ENCODE measurements around the gene ZMYND10.

ZMYND10 gene

GRCh38 chr3:50325113-50325480, 20.4 kb downstream of the ZMYND10 start:
- Histone ChIP-seq H3K4ac (ENCODE audit: low read depth, low read length) (no peak overlapping the region), H2BK120ac (ENCODE audit: insufficient read depth, low read length, poor library complexity) (no peak overlapping the region), H3K14ac (ENCODE audit: low read length) (no peak overlapping the region), H3K27me3 (ENCODE audit: insufficient read depth, low read length) (no peaks in the 10 kb centered on the region), H2AK5ac (ENCODE audit: low read length) (no peak overlapping the region), H2AFZ (ENCODE audit: insufficient read depth, low read length, poor library complexity) (no peak overlapping the region), H4K12ac (ENCODE audit: low read depth, low read length) (no peak overlapping the region), H3K18ac (ENCODE audit: low read length) (no peak overlapping the region), H3K27ac (ENCODE audit: low read depth, low read length) (no peak overlapping the region), H3K36me3 (ENCODE audit: control insufficient read depth in 1 of 2, insufficient read depth in 2 of 2, low read length in 2 of 2) (peaks cover 23 to 25% of the 10 kb centered on the region in 2 experiments), H2BK12ac (ENCODE audit: low read length) (no peak overlapping the region), H3K9ac (ENCODE audit: low read length) (no peak overlapping the region), H2BK5ac (ENCODE audit: low read depth, low read length, poor library complexity) (no peak overlapping the region), H3K4me1 (ENCODE audit: control insufficient read depth in 1 of 2, insufficient read depth in 2 of 2, low read length in 2 of 2) (peaks cover 19 to 22% of the 10 kb centered on the region in 2 experiments), H3K79me1 (ENCODE audit: low read length) (peaks cover 19% of the 10 kb centered on the region), H3K79me2 (ENCODE audit: control insufficient read depth, insufficient read depth, low read length, poor library complexity) (peaks cover 19% of the 10 kb centered on the region), H4K91ac (ENCODE audit: low read depth, low read length) (no peak overlapping the region), H4K8ac (ENCODE audit: low read depth, low read length) (no peak overlapping the region), H3K4me3 (ENCODE audit: low read depth, low read length) (no peak overlapping the region), H3K23ac (ENCODE audit: low read length) (no peak overlapping the region), H3K9me3 (ENCODE audit: insufficient read depth, low read depth, low read length) (peaks cover 1% of the 10 kb centered on the region), H3K4me2 (ENCODE audit: low read length) (no peak overlapping the region)
- no CpG with 5 or more reads among the region's 2 CpGs for WGBS (ENCODE audit: extremely low coverage, insufficient coverage, insufficient read length)
- DNase-seq = no peak

- Histone ChIP-seq H3K23ac (ENCODE audit: low read length) (no peak overlapping the region), H2AFZ (ENCODE audit: insufficient read depth, low read length, poor library complexity) (no peak overlapping the region), H2AK5ac (ENCODE audit: low read length) (peak overlapping the region; percentile 14), H3K36me3 (ENCODE audit: control insufficient read depth in 1 of 2, insufficient read depth in 2 of 2, low read length in 2 of 2) (peaks cover 23 to 24% of the 10 kb centered on the region in 2 experiments), H4K8ac (ENCODE audit: low read depth, low read length) (no peak overlapping the region), H3K4me1 (ENCODE audit: control insufficient read depth in 1 of 2, insufficient read depth in 2 of 2, low read length in 2 of 2) (peaks cover 22 to 27% of the 10 kb centered on the region in 2 experiments), H2BK5ac (ENCODE audit: low read depth, low read length, poor library complexity) (no peak overlapping the region), H3K4me2 (ENCODE audit: low read length) (no peak overlapping the region), H3K79me2 (ENCODE audit: control insufficient read depth, insufficient read depth, low read length, poor library complexity) (peaks cover 19% of the 10 kb centered on the region), H3K27me3 (ENCODE audit: insufficient read depth, low read length) (no peaks in the 10 kb centered on the region), H3K4ac (ENCODE audit: low read depth, low read length) (no peak overlapping the region), H3K79me1 (ENCODE audit: low read length) (peaks cover 19% of the 10 kb centered on the region), H3K9ac (ENCODE audit: low read length) (no peak overlapping the region), H3K4me3 (ENCODE audit: low read depth, low read length) (no peak overlapping the region), H2BK120ac (ENCODE audit: insufficient read depth, low read length, poor library complexity) (no peak overlapping the region), H3K9me3 (ENCODE audit: insufficient read depth, low read depth, low read length) (peaks cover 1% of the 10 kb centered on the region), H2BK12ac (ENCODE audit: low read length) (no peak overlapping the region), H3K27ac (ENCODE audit: low read depth, low read length) (no peak overlapping the region), H4K91ac (ENCODE audit: low read depth, low read length) (no peak overlapping the region), H3K14ac (ENCODE audit: low read length) (no peak overlapping the region), H4K12ac (ENCODE audit: low read depth, low read length) (no peak overlapping the region), H3K18ac (ENCODE audit: low read length) (no peak overlapping the region)
- DNase-seq = peak; percentile 67 to 81
- no CpG with 5 or more reads among the region's 4 CpGs for WGBS (ENCODE audit: extremely low coverage, insufficient coverage, insufficient read length)
Measured at GRCh38 chr3:50324351-50325112, 21.0 kb downstream of the ZMYND10 start.

- no peak for DNase-seq
- H3K14ac ChIP-seq (ENCODE audit: low read length) = no peak overlapping the region
- H3K27me3 ChIP-seq (ENCODE audit: insufficient read depth, low read length) = no peaks in the 10 kb centered on the region
- H3K4me3 ChIP-seq (ENCODE audit: low read depth, low read length) = no peak overlapping the region
- H4K91ac ChIP-seq (ENCODE audit: low read depth, low read length) = no peak overlapping the region
- WGBS (ENCODE audit: extremely low coverage, insufficient coverage, insufficient read length) = no CpG with 5 or more reads among the region's 5 CpGs
- no peak overlapping the region for H3K18ac ChIP-seq (ENCODE audit: low read length)
- H3K79me2 ChIP-seq (ENCODE audit: control insufficient read depth, insufficient read depth, low read length, poor library complexity) = peaks cover 19% of the 10 kb centered on the region
- H2BK12ac ChIP-seq (ENCODE audit: low read length) = no peak overlapping the region
- no peak overlapping the region for H2AK5ac ChIP-seq (ENCODE audit: low read length)
- H2BK120ac ChIP-seq (ENCODE audit: insufficient read depth, low read length, poor library complexity) = no peak overlapping the region
- H4K8ac ChIP-seq (ENCODE audit: low read depth, low read length) = no peak overlapping the region
- no peak overlapping the region for H3K27ac ChIP-seq (ENCODE audit: low read depth, low read length)
- H2BK5ac ChIP-seq (ENCODE audit: low read depth, low read length, poor library complexity) = no peak overlapping the region
- H3K79me1 ChIP-seq (ENCODE audit: low read length) = peaks cover 19% of the 10 kb centered on the region
- no peak overlapping the region for H3K9ac ChIP-seq (ENCODE audit: low read length)
- H3K4me1 ChIP-seq (ENCODE audit: control insufficient read depth in 1 of 2, insufficient read depth in 2 of 2, low read length in 2 of 2) = peaks cover 24 to 27% of the 10 kb centered on the region in 2 experiments
- H3K23ac ChIP-seq (ENCODE audit: low read length) = no peak overlapping the region
- peaks cover 25 to 26% of the 10 kb centered on the region in 2 experiments for H3K36me3 ChIP-seq (ENCODE audit: control insufficient read depth in 1 of 2, insufficient read depth in 2 of 2, low read length in 2 of 2)
- H4K12ac ChIP-seq (ENCODE audit: low read depth, low read length) = no peak overlapping the region
- no peak overlapping the region for H2AFZ ChIP-seq (ENCODE audit: insufficient read depth, low read length, poor library complexity)
- no peak overlapping the region for H3K4me2 ChIP-seq (ENCODE audit: low read length)
- no peak overlapping the region for H3K4ac ChIP-seq (ENCODE audit: low read depth, low read length)
- H3K9me3 ChIP-seq (ENCODE audit: insufficient read depth, low read depth, low read length) = peaks cover 1% of the 10 kb centered on the region
Measured at GRCh38 chr3:50323614-50324199, 21.8 kb downstream of the ZMYND10 start.

- H4K8ac ChIP-seq (ENCODE audit: low read depth, low read length) = no peak overlapping the region
- no peak overlapping the region for H3K27ac ChIP-seq (ENCODE audit: low read depth, low read length)
- no CpG with 5 or more reads among the region's 4 CpGs for WGBS (ENCODE audit: extremely low coverage, insufficient coverage, insufficient read length)
- H2BK12ac ChIP-seq (ENCODE audit: low read length) = no peak overlapping the region
- no peak overlapping the region for H3K4me3 ChIP-seq (ENCODE audit: low read depth, low read length)
- H3K79me1 ChIP-seq (ENCODE audit: low read length) = peaks cover 19% of the 10 kb centered on the region
- peaks cover 1% of the 10 kb centered on the region for H3K9me3 ChIP-seq (ENCODE audit: insufficient read depth, low read depth, low read length)
- H3K4me2 ChIP-seq (ENCODE audit: low read length) = no peak overlapping the region
- no peak overlapping the region for H2BK120ac ChIP-seq (ENCODE audit: insufficient read depth, low read length, poor library complexity)
- no peak overlapping the region for H3K18ac ChIP-seq (ENCODE audit: low read length)
- no peak overlapping the region for H3K9ac ChIP-seq (ENCODE audit: low read length)
- no peak overlapping the region for H3K14ac ChIP-seq (ENCODE audit: low read length)
- H3K4me1 ChIP-seq (ENCODE audit: control insufficient read depth in 1 of 2, insufficient read depth in 2 of 2, low read length in 2 of 2) = peaks cover 25 to 28% of the 10 kb centered on the region in 2 experiments
- no peak overlapping the region for H4K12ac ChIP-seq (ENCODE audit: low read depth, low read length)
- peaks cover 31% of the 10 kb centered on the region in 2 experiments for H3K36me3 ChIP-seq (ENCODE audit: control insufficient read depth in 1 of 2, insufficient read depth in 2 of 2, low read length in 2 of 2)
- H3K27me3 ChIP-seq (ENCODE audit: insufficient read depth, low read length) = no peaks in the 10 kb centered on the region
- H3K4ac ChIP-seq (ENCODE audit: low read depth, low read length) = no peak overlapping the region
- H4K91ac ChIP-seq (ENCODE audit: low read depth, low read length) = no peak overlapping the region
- H3K23ac ChIP-seq (ENCODE audit: low read length) = no peak overlapping the region
- no peak overlapping the region for H2BK5ac ChIP-seq (ENCODE audit: low read depth, low read length, poor library complexity)
- H2AFZ ChIP-seq (ENCODE audit: insufficient read depth, low read length, poor library complexity) = no peak overlapping the region
- DNase-seq = no peak
- peaks cover 19% of the 10 kb centered on the region for H3K79me2 ChIP-seq (ENCODE audit: control insufficient read depth, insufficient read depth, low read length, poor library complexity)
- H2AK5ac ChIP-seq (ENCODE audit: low read length) = no peak overlapping the region
Measured at GRCh38 chr3:50323092-50323600, 22.4 kb downstream of the ZMYND10 start.

Data from trophoblast cell (in vitro differentiated cells and primary cell).